Fibroblast of lung (primary cell): Measurements from ENCODE around the gene IFITM5. TPM values are rescaled to one million over a fixed set of nuclear protein-coding genes. Genes with fewer than 3 reads are reported as not detected.

Experiments
- DNase-seq, 2 donors: peaks; one replicate each; pipeline versions ENCODE4 v3.0.0 to v3.0.0-alpha.2; 2010; ENCODE audit warnings: low read depth in 2 of 2
- H2AFZ ChIP-seq: 2 replicates; pipeline ENCODE4 v1.5.1; 2012; ENCODE audit warnings: low read length, control low read depth, inconsistent platforms
- H3K27ac ChIP-seq: 2 replicates; pipeline ENCODE4 v1.5.1; 2011; ENCODE audit warnings: low read length, control low read depth; ENCODE audit not compliant: insufficient read depth
- H3K27me3 ChIP-seq: 2 replicates; pipeline ENCODE4 v1.5.1; 2011; ENCODE audit warnings: mild to moderate bottlenecking, low read length; ENCODE audit not compliant: control insufficient read depth, insufficient read depth
- H3K36me3 ChIP-seq: 2 replicates; pipeline ENCODE4 v1.5.1; 2011; ENCODE audit warnings: low read length; ENCODE audit not compliant: control insufficient read depth, insufficient read depth
- H3K4me1 ChIP-seq: 2 replicates; pipeline ENCODE4 v1.5.1; 2011; ENCODE audit warnings: low read length; ENCODE audit not compliant: control insufficient read depth, insufficient read depth; ENCODE audit errors: extremely low read depth
- H3K4me2 ChIP-seq: 2 replicates; pipeline ENCODE4 v1.5.1; 2011; ENCODE audit warnings: low read length, control low read depth; ENCODE audit not compliant: insufficient read depth; ENCODE audit errors: extremely low read depth
- H3K4me3 ChIP-seq, 4 experiments: fragments of 200-600 bp in 1 of 4; sonication (generic) in 1 of 4; replicated peaks in 1 of 4; 2 replicates each; pipeline ENCODE4 v1.5.1; 2011 to 2016; ENCODE audit warnings: low read length in 4 of 4, low read depth in 3 of 4, mild to moderate bottlenecking in 3 of 4, control low read depth in 2 of 4, inconsistent platforms in 1 of 4, mixed read lengths in 1 of 4; ENCODE audit not compliant: insufficient read depth in 1 of 4; ENCODE audit errors: control extremely low read depth in 1 of 4
- H3K79me2 ChIP-seq: 2 replicates; pipeline ENCODE4 v1.5.1; 2012; ENCODE audit warnings: mild to moderate bottlenecking, low read length, inconsistent platforms; ENCODE audit not compliant: control insufficient read depth, insufficient read depth
- H3K9ac ChIP-seq: 2 replicates; pipeline ENCODE4 v1.5.1; 2011; ENCODE audit warnings: mild to moderate bottlenecking, low read length, control low read depth; ENCODE audit not compliant: insufficient read depth
- H3K9me3 ChIP-seq: 2 replicates; pipeline ENCODE4 v1.5.1; 2012; ENCODE audit warnings: low read depth, low read length; ENCODE audit not compliant: control insufficient read depth, insufficient read depth
- H4K20me1 ChIP-seq: 2 replicates; pipeline ENCODE4 v1.5.1; 2011; ENCODE audit warnings: low read length; ENCODE audit not compliant: control insufficient read depth, insufficient read depth; ENCODE audit errors: extremely low read depth
- CTCF ChIP-seq, 2 donors: IDR thresholded peaks in 1 of 2; conservative IDR thresholded peaks in 1 of 2; 1 replicate in 1 of 2; 2 replicates in 1 of 2; pipeline ENCODE4 v1.5.1; 2011 to 2012; ENCODE audit warnings: low read length in 2 of 2, control low read depth in 1 of 2, inconsistent platforms in 1 of 2, low read depth in 1 of 2, mild to moderate bottlenecking in 1 of 2
- EZH2 ChIP-seq: IDR thresholded peaks from 2 replicates; pipeline ENCODE4 v1.5.1; 2012; ENCODE audit warnings: low read length, control low read depth, mild to moderate bottlenecking; ENCODE audit errors: missing control alignments
- polyA plus RNA-seq, 2 donors: library from polyadenylated mRNA; depleted of rRNA in 1 of 2; stranded (reverse) in 1 of 2; unstranded in 1 of 2; fragments of >200 nt; gene quantifications; 2 replicates each; pipeline ENCODE4 v1.2.1, GENCODE V29; 2011 to 2012; ENCODE audit warnings: missing spikeins in 1 of 2
- total RNA-seq: library from RNA; depleted of rRNA; stranded (reverse); fragments of >200 nt; gene quantifications from 2 replicates; pipeline ENCODE4 v1.2.1, GENCODE V29; 2014

IFITM5 gene
- total and polyA plus RNA-seq, 2 donors (not counting 1 experiment from before 2014, with no cell fraction given) = 0.50 TPM; not detected in 1

GRCh38 chr11:259413-259812, 39.9 kb downstream of the IFITM5 start:
- H3K27me3 ChIP-seq = no peaks in the 10 kb centered on the region
- no peak overlapping the region for H3K9ac ChIP-seq
- H2AFZ ChIP-seq = no peak overlapping the region
- H3K79me2 ChIP-seq = no peaks in the 10 kb centered on the region
- TF ChIP-seq CTCF (conservative IDR thresholded peaks at IDR 0.05 in 1 of 2, IDR thresholded peaks at IDR 0.05 in 1 of 2; ENCODE audit: low read depth in 1 of 2, low read length in 2 of 2) (no peak), EZH2 (no peak)
- H3K4me3 ChIP-seq = no peak overlapping the region
- no peak overlapping the region for H3K4me2 ChIP-seq
- H4K20me1 ChIP-seq = no peaks in the 10 kb centered on the region
- no peaks in the 10 kb centered on the region for H3K9me3 ChIP-seq
- H3K4me1 ChIP-seq = no peaks in the 10 kb centered on the region
- no peaks in the 10 kb centered on the region for H3K36me3 ChIP-seq
- H3K27ac ChIP-seq = no peak overlapping the region
- DNase-seq = no peak

- H2AFZ ChIP-seq = no peak overlapping the region
- no peak overlapping the region for H3K9ac ChIP-seq
- TF ChIP-seq CTCF (conservative IDR thresholded peaks at IDR 0.05 in 1 of 2, IDR thresholded peaks at IDR 0.05 in 1 of 2; ENCODE audit: low read depth in 1 of 2, low read length in 2 of 2) (no peak), EZH2 (no peak)
- H3K9me3 ChIP-seq = no peaks in the 10 kb centered on the region
- no peaks in the 10 kb centered on the region for H3K79me2 ChIP-seq
- H3K27ac ChIP-seq = no peak overlapping the region
- no peak overlapping the region for H3K4me3 ChIP-seq
- DNase-seq = no peak
- H3K27me3 ChIP-seq = no peaks in the 10 kb centered on the region
- H3K4me1 ChIP-seq = no peaks in the 10 kb centered on the region
- H3K36me3 ChIP-seq = no peaks in the 10 kb centered on the region
- H3K4me2 ChIP-seq = no peak overlapping the region
- H4K20me1 ChIP-seq = no peaks in the 10 kb centered on the region
Observed at GRCh38 chr11:257766-258493, 41.4 kb downstream of the IFITM5 start.

- H3K4me2 ChIP-seq = no peak overlapping the region
- H3K4me1 ChIP-seq = no peaks in the 10 kb centered on the region
- no peak for DNase-seq
- H3K9me3 ChIP-seq = no peaks in the 10 kb centered on the region
- no peak overlapping the region for H2AFZ ChIP-seq
- H3K36me3 ChIP-seq = peaks cover 4% of the 10 kb centered on the region
- no peak overlapping the region for H3K4me3 ChIP-seq
- TF ChIP-seq CTCF (conservative IDR thresholded peaks at IDR 0.05 in 1 of 2, IDR thresholded peaks at IDR 0.05 in 1 of 2; ENCODE audit: low read depth in 1 of 2, low read length in 2 of 2) (no peak), EZH2 (no peak)
- H3K9ac ChIP-seq = no peak overlapping the region
- H3K79me2 ChIP-seq = no peaks in the 10 kb centered on the region
- H3K27ac ChIP-seq = no peak overlapping the region
- H3K27me3 ChIP-seq = no peaks in the 10 kb centered on the region
- no peaks in the 10 kb centered on the region for H4K20me1 ChIP-seq
Observed at GRCh38 chr11:256952-257737, 42.2 kb downstream of the IFITM5 start.
